Mammary epithelial cell (primary cell): Measurements from ENCODE around the gene CAPN13.

Source experiments
- CTCF ChIP-seq, 2 donors: IDR thresholded peaks in 1 of 2; conservative IDR thresholded peaks in 1 of 2; 2 replicates each; pipeline ENCODE4 v1.5.1; 2011 to 2012; ENCODE audit warnings: inconsistent platforms in 2 of 2, low read length in 2 of 2, mild to moderate bottlenecking in 2 of 2, control low read depth in 1 of 2, low read depth in 1 of 2; ENCODE audit not compliant: insufficient read depth in 1 of 2; ENCODE audit errors: extremely low read depth in 1 of 2
- EZH2 ChIP-seq: IDR thresholded peaks from 2 replicates; pipeline ENCODE4 v1.6.1; 2012; ENCODE audit warnings: low read length, inconsistent platforms, borderline replicate concordance

- TF ChIP-seq EZH2 (no peak), CTCF (conservative IDR thresholded peaks at IDR 0.05 in 1 of 2, IDR thresholded peaks at IDR 0.05 in 1 of 2; ENCODE audit: extremely low read depth in 1 of 2, insufficient read depth in 1 of 2, low read depth in 1 of 2, low read length in 2 of 2) (no peak)
Measured at GRCh38 chr2:30702694-30703093, 104.6 kb downstream of the CAPN13 start.
